ENCODE results near the gene PCDHB7. TPM values are rescaled to one million over a fixed set of nuclear protein-coding genes. Genes with fewer than 3 reads are reported as not detected.
A peak's percentile ranks its signal among the peaks of the same experiment; 100 is the strongest.
"Not testable (repeated sequence)": the region's sequence is repeated elsewhere in the genome, so short reads cannot be mapped to it uniquely, and the experiment has no call there.

PCDHB7 gene
- total and polyA plus RNA-seq, 2 experiments from 2014 or later = 0.51 to 0.65 TPM

DNA sequence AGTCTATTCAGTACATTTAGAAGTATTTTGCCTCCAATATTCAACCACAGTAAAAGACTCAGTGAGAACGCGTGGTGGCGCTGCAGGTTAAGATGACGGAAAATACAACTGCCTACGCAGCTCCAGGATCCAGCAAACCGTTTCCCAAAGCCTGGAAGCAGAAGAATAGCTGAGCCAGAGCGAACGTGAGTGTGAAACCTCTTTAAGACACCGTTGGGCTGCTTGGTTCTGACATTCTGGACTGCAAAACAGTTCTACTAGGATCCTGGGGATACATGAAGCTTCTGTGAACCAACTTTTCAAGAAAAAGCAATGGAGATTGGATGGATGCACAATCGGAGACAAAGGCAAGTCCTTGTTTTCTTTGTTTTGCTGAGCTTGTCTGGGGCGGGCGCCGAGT lies 9.8 kb downstream of the PCDHB7 start, which contains the start of gene PCDHB16:
PCDHB16 (plus strand) TSS at position 140 of the 400 bp plus-strand sequence; CDS start at position 313, 173 bp downstream.
- Histone ChIP-seq H3K9me2 (ENCODE audit: insufficient read depth) (no peaks in the 10 kb centered on the region), H2AFZ (peak within 1 kb of the TSS; percentile 87), H3K27me3 (replicated peaks; ENCODE audit: insufficient read depth) (peaks cover 7% of the 10 kb centered on the region; the same call in 1 of the 2 replicates), H3K36me3 (ENCODE audit: low read depth) (no peaks in the 10 kb centered on the region), H3K4me2 (ENCODE audit: unreplicated experiment) (peak within 1 kb of the TSS; percentile 53), H3F3A (ENCODE audit: insufficient read depth) (no peaks in the 10 kb centered on the region), H3K79me2 (ENCODE audit: insufficient read depth) (no peaks in the 10 kb centered on the region), H3K9me3 (ENCODE audit: low read depth) (no peaks in the 10 kb centered on the region), H4K20me1 (ENCODE audit: insufficient read depth) (no peaks in the 10 kb centered on the region), H3K4me3 (peak within 1 kb of the TSS; percentile 76), H3K4me1 (ENCODE audit: insufficient read depth) (no peaks in the 10 kb centered on the region), H3K9ac (peak within 1 kb of the TSS; percentile 79), H3K27ac (peak within 1 kb of the TSS; percentile 45)
- in situ Hi-C loops (cut with MboI) = loop anchor here (10.0 kb wide), 1 partner anchor 383 kb away; no protein-coding TSS in a partner anchor
- peak; percentile 87 for DNase-seq
- 3% methylated on average over 13 of the region's 13 CpGs for WGBS, 2 experiments (ENCODE audit: low coverage in 1 of 2, low lambda C conversion rate in 2 of 2, missing lambda C conversion rate in 2 of 2)
- TF ChIP-seq EZH2phosphoT487 (IDR thresholded peaks at IDR 0.05; ENCODE audit: insufficient read depth, low read depth) (no peak), EZH2 (IDR thresholded peaks at IDR 0.05; ENCODE audit: insufficient read depth, poor library complexity, severe bottlenecking) (no peak)

DNA sequence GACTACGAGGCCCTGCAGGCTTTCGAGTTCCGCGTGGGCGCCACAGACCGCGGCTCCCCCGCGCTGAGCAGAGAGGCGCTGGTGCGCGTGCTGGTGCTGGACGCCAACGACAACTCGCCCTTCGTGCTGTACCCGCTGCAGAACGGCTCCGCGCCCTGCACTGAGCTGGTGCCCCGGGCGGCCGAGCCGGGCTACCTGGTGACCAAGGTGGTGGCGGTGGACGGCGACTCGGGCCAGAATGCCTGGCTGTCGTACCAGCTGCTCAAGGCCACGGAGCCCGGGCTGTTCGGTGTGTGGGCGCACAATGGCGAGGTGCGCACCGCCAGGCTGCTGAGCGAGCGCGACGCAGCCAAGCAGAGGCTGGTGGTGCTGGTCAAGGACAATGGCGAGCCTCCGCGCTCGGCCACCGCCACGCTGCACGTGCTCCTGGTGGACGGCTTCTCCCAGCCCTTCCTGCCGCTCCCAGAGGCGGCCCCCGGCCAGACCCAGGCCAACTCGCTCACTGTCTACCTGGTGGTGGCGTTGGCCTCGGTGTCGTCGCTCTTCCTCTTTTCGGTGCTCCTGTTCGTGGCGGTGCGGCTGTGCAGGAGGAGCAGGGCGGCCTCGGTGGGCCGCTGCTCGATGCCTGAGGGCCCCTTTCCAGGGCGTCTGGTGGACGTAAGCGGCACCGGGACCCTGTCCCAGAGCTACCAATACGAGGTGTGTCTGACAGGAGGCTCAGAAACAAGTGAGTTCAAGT lies 11.8 kb downstream of the PCDHB7 start:
- not testable (repeated sequence) for H3K4me3 ChIP-seq; H3K4me1 ChIP-seq (ENCODE audit: insufficient read depth); H3F3A ChIP-seq (ENCODE audit: insufficient read depth); H3K9me3 ChIP-seq (ENCODE audit: low read depth); H3K9me2 ChIP-seq (ENCODE audit: insufficient read depth); H4K20me1 ChIP-seq (ENCODE audit: insufficient read depth); H3K27ac ChIP-seq; DNase-seq; H3K9ac ChIP-seq; H3K27me3 ChIP-seq (replicated peaks; ENCODE audit: insufficient read depth); H2AFZ ChIP-seq; H3K4me2 ChIP-seq (ENCODE audit: unreplicated experiment); H3K79me2 ChIP-seq (ENCODE audit: insufficient read depth); H3K36me3 ChIP-seq (ENCODE audit: low read depth)
- 30 to 34% methylated on average over 8 to 33 of the region's 69 CpGs for WGBS, 2 experiments (ENCODE audit: low coverage in 1 of 2, low lambda C conversion rate in 2 of 2, missing lambda C conversion rate in 2 of 2)
- in situ Hi-C loops (cut with MboI) = loop anchor here (10.0 kb wide), 1 partner anchor 381 kb away; no protein-coding TSS in a partner anchor

DNA sequence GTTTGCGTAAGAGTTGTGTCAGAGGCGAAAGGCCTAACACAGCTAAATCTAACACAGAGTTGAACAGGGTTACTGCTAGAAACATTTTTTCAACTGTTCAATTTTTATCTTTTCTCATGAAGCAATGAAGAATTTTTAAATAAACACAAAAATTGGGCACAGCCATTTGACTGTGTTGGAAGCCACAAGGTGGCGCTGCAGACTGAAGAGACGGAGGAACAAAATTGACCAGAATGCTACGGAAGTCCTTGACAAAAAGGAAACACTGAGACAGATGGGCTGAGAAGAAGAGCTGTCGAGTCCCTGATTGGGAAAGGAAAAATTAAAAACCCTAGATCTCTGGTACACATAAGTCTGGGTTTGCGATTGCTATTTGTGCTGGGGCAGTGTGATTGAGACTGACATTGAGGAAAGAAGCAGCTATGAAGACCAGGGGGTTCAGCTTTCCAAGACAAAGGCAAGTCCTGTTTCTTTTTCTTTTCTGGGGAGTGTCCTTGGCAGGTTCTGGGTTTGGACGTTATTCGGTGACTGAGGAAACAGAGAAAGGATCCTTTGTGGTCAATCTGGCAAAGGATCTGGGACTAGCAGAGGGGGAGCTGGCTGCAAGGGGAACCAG lies 14.6 kb downstream of the PCDHB7 start, which contains the start of gene PCDHB9:
PCDHB9 (plus strand) TSS at position 265 of the 616 bp plus-strand sequence; CDS start at position 423, 158 bp downstream.
- 9 to 11% methylated on average over 9 of the region's 9 CpGs for WGBS, 2 experiments (ENCODE audit: low coverage in 1 of 2, low lambda C conversion rate in 2 of 2, missing lambda C conversion rate in 2 of 2)
- H3K27me3 ChIP-seq (replicated peaks; ENCODE audit: insufficient read depth) = no peaks in the 10 kb centered on the region
- in situ Hi-C loops (cut with MboI) = loop anchor here (10.0 kb wide), 1 partner anchor 378 kb away; no protein-coding TSS in a partner anchor
- no peaks in the 10 kb centered on the region for H3F3A ChIP-seq (ENCODE audit: insufficient read depth)
- no peaks in the 10 kb centered on the region for H3K9me2 ChIP-seq (ENCODE audit: insufficient read depth)
- H3K79me2 ChIP-seq (ENCODE audit: insufficient read depth) = no peaks in the 10 kb centered on the region
- peak; percentile 77 for DNase-seq
- H3K9me3 ChIP-seq (ENCODE audit: low read depth) = no peaks in the 10 kb centered on the region
- H3K9ac ChIP-seq = peak within 1 kb of the TSS; percentile 62; the same call in 1 of the 2 replicates
- H4K20me1 ChIP-seq (ENCODE audit: insufficient read depth) = no peaks in the 10 kb centered on the region
- no peak for TF ChIP-seq EZH2phosphoT487 (IDR thresholded peaks at IDR 0.05; ENCODE audit: insufficient read depth, low read depth)
- TF ChIP-seq EZH2 (IDR thresholded peaks at IDR 0.05; ENCODE audit: insufficient read depth, poor library complexity, severe bottlenecking) = no peak
- H3K4me2 ChIP-seq (ENCODE audit: unreplicated experiment) = peak within 1 kb of the TSS; percentile 65
- H2AFZ ChIP-seq = peak within 1 kb of the TSS; percentile 77
- no peak within 1 kb of the TSS for H3K27ac ChIP-seq
- no peaks in the 10 kb centered on the region for H3K4me1 ChIP-seq (ENCODE audit: insufficient read depth)
- H3K36me3 ChIP-seq (ENCODE audit: low read depth) = no peaks in the 10 kb centered on the region
- H3K4me3 ChIP-seq = peak within 1 kb of the TSS; percentile 67

GRCh38 chr5:141188682-141189081 lies 16.2 kb downstream of the PCDHB7 start:
- not testable (repeated sequence) for H3K9ac ChIP-seq; H3K9me2 ChIP-seq (ENCODE audit: insufficient read depth); H3F3A ChIP-seq (ENCODE audit: insufficient read depth); H3K27me3 ChIP-seq (replicated peaks; ENCODE audit: insufficient read depth); H3K4me2 ChIP-seq (ENCODE audit: unreplicated experiment); H2AFZ ChIP-seq; H3K36me3 ChIP-seq (ENCODE audit: low read depth); H4K20me1 ChIP-seq (ENCODE audit: insufficient read depth); H3K4me3 ChIP-seq; H3K4me1 ChIP-seq (ENCODE audit: insufficient read depth); H3K79me2 ChIP-seq (ENCODE audit: insufficient read depth); DNase-seq; H3K9me3 ChIP-seq (ENCODE audit: low read depth); H3K27ac ChIP-seq
- in situ Hi-C loops (cut with MboI) = loop anchor here (10.0 kb wide), 1 partner anchor 376 kb away; no protein-coding TSS in a partner anchor
- 38 to 44% methylated on average over 24 to 33 of the region's 37 CpGs for WGBS, 2 experiments (ENCODE audit: low coverage in 1 of 2, low lambda C conversion rate in 2 of 2, missing lambda C conversion rate in 2 of 2)

DNA sequence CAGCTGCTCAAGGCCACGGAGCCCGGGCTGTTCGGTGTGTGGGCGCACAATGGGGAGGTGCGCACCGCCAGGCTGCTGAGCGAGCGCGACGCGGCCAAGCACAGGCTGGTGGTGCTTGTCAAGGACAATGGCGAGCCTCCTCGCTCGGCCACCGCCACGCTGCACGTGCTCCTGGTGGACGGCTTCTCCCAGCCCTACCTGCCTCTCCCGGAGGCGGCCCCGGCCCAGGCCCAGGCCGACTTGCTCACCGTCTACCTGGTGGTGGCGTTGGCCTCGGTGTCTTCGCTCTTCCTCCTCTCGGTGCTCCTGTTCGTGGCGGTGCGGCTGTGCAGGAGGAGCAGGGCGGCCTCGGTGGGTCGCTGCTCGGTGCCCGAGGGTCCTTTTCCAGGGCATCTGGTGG lies 16.7 kb downstream of the PCDHB7 start:
- not testable (repeated sequence) for H3K79me2 ChIP-seq (ENCODE audit: insufficient read depth); H3K4me1 ChIP-seq (ENCODE audit: insufficient read depth); H3K4me2 ChIP-seq (ENCODE audit: unreplicated experiment); H3K4me3 ChIP-seq; H3K27me3 ChIP-seq (replicated peaks; ENCODE audit: insufficient read depth); H3K9ac ChIP-seq; H3K9me2 ChIP-seq (ENCODE audit: insufficient read depth); H3K36me3 ChIP-seq (ENCODE audit: low read depth); H3K27ac ChIP-seq; DNase-seq; H3K9me3 ChIP-seq (ENCODE audit: low read depth); H2AFZ ChIP-seq; H3F3A ChIP-seq (ENCODE audit: insufficient read depth); H4K20me1 ChIP-seq (ENCODE audit: insufficient read depth)
- WGBS, 2 experiments (ENCODE audit: low coverage in 1 of 2, low lambda C conversion rate in 2 of 2, missing lambda C conversion rate in 2 of 2) = 41 to 47% methylated on average over 19 to 27 of the region's 35 CpGs
- in situ Hi-C loops (cut with MboI) = loop anchor here (10.0 kb wide), 1 partner anchor 376 kb away; no protein-coding TSS in a partner anchor

All from GM23248 (cell line).